HAP-1 (cell line): Measurements from ENCODE around the gene RPS6KA2.

Experiments
- DNase-seq, 2 experiments: peaks; one replicate each; pipeline ENCODE4 v3.0.0-alpha.2; 2016 to 2020; ENCODE audit warnings: low spot score in 2 of 2
- H3K27me3 ChIP-seq: fragments of 250-450 bp; sonication (Bioruptor Pico); 2 replicates; pipeline ENCODE4 v1.5.1; 2020; ENCODE audit warnings: low read depth, mild to moderate bottlenecking, moderate library complexity
- H3K36me3 ChIP-seq: fragments of 250-450 bp; sonication (Bioruptor Pico); replicated peaks from 2 replicates; pipeline ENCODE4 v1.5.1; 2020; ENCODE audit warnings: mild to moderate bottlenecking
- H3K4me1 ChIP-seq: fragments of 250-450 bp; sonication (Bioruptor Pico); 2 replicates; pipeline ENCODE4 v1.5.1; 2020; ENCODE audit warnings: mild to moderate bottlenecking
- H3K4me3 ChIP-seq: fragments of 250-450 bp; sonication (Bioruptor Pico); 2 replicates; pipeline ENCODE4 v1.5.1; 2020; ENCODE audit warnings: mild to moderate bottlenecking, moderate library complexity
- H3K9me3 ChIP-seq: fragments of 250-450 bp; sonication (Bioruptor Pico); 2 replicates; pipeline ENCODE4 v1.5.1; 2020; ENCODE audit warnings: mild to moderate bottlenecking, moderate library complexity
- in situ Hi-C: fragments of 300-500 bp; cut with MboI; formaldehyde crosslinking; loops from 3 replicates; pipeline ENCODE4 v1.14.3; 2020; ENCODE audit warnings: low sequenced_read_pairs, inconsistent platforms, mixed read lengths

The RPS6KA2 gene

DNA sequence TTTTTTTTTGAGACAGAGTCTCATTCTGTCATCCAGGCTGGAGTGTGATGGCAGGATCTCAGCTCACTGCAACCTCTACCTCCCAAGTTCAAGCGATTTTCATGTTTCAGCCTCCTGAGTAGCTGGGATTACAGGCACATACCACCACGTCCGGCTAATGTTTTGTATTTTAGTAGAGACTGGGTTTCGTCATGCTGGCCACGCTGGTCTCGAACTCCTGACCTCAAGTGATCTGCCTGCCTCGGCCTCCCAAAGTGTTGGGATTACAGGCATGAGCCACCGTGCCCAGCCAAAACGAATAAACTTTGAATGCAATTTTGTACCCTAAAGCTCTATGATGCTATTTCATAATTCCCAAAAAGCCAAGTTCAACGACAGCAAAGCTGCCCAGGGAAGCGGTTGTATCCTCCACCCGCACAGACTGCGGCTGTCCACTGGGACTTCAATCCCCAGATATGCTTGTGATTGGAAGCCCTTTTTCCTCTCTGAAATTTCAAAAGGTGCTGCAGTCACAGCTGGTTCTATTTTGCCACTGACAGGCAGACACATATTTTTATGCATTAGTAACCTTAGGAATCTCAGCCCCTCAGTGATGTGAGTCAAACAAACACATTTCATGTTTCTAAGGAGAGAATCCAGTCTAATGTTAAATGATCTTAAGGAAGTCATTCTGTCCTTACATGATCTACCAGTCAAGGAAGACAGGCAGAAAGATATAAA, 31.8 kb downstream of the RPS6KA2 start:
- in situ Hi-C loops: no loop called here
- H3K4me1 ChIP-seq: no peaks in the 10 kb centered on the region
- DNase-seq: no peak

DNA sequence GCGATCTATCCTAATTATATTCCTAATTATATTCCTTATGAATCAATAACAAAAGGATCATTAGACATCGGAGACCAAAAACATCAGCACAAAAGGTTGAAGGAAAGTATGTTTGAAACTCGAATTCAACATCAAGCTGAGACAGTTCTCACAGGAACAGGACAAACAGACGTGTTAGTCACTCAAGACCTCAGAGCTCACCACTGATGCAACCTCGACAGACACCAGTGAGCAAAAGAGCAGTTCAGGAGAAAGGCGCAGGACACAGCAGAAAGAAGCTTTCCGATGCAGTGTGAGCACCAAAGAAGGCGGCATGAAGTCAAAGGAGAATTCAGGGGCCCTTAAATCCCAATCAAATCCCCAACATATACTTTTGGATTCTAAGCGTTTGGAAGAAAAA, 34.2 kb downstream of the RPS6KA2 start:
- H3K4me3 ChIP-seq: no peak overlapping the region
- H3K27me3 ChIP-seq: no peaks in the 10 kb centered on the region
- H3K4me1 ChIP-seq: no peaks in the 10 kb centered on the region
- H3K9me3 ChIP-seq: no peaks in the 10 kb centered on the region
- in situ Hi-C loops: no loop called here
- no peaks in the 10 kb centered on the region for H3K36me3 ChIP-seq
- no peak for DNase-seq

More for the DNA sequence above, 31.8 kb downstream of the RPS6KA2 start:
- no peaks in the 10 kb centered on the region for H3K27me3 ChIP-seq
- no peaks in the 10 kb centered on the region for H3K36me3 ChIP-seq
- H3K9me3 ChIP-seq: no peaks in the 10 kb centered on the region
- H3K4me3 ChIP-seq: no peak overlapping the region

DNA sequence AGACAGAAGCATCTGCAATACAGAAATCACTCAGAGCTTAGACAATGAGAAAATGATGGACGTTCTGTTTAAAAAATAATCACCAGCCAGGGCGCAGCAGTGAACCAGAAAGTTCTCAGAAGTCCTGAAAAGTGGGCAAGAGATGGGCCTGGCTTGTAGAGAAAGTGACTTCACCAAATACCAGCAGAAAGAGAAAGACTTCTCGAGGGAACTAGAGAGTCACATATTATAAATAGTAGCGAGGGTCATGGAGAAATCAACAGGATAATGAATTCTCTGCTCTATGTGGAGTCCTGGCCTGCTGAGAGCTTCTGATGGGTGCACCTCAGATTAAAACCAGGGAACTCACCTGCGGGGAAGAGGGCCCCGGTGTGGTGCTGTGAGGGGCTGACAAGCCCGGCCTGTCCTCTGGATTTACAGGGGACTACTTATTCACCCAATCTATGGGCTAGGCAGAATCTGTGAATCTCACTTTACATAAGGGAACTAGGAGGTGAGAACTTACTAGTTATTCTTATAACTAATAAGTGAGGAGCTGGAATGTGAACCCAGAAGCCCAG, 35.0 kb downstream of the RPS6KA2 start:
- Histone ChIP-seq H3K4me1 (no peaks in the 10 kb centered on the region), H3K27me3 (no peaks in the 10 kb centered on the region), H3K9me3 (no peaks in the 10 kb centered on the region), H3K4me3 (no peak overlapping the region), H3K36me3 (no peaks in the 10 kb centered on the region)
- in situ Hi-C loops: no loop called here
- no peak for DNase-seq

DNA sequence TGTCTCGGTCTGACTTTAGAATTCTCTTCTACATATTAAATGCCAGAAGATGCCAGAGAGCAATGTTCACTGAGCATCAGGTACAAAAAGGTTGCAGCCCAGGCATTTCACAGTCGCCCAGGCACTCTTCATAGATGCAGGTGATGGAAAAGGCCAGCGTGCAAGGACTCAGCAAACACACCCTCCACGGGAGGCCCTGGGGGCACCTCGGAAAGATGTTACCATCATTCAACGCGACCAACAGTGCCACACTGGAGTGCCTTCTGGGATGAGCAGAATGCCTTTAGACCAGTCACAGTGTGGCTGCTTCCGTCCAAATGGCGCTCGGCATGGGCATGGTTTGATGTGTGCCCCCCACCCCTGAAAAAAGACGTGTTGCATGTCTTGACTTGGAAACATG, 36.0 kb downstream of the RPS6KA2 start:
- Histone ChIP-seq H3K9me3 (no peaks in the 10 kb centered on the region), H3K4me3 (no peak overlapping the region), H3K4me1 (no peaks in the 10 kb centered on the region), H3K27me3 (no peaks in the 10 kb centered on the region), H3K36me3 (no peaks in the 10 kb centered on the region)
- no peak for DNase-seq
- in situ Hi-C loops: no loop called here

DNA sequence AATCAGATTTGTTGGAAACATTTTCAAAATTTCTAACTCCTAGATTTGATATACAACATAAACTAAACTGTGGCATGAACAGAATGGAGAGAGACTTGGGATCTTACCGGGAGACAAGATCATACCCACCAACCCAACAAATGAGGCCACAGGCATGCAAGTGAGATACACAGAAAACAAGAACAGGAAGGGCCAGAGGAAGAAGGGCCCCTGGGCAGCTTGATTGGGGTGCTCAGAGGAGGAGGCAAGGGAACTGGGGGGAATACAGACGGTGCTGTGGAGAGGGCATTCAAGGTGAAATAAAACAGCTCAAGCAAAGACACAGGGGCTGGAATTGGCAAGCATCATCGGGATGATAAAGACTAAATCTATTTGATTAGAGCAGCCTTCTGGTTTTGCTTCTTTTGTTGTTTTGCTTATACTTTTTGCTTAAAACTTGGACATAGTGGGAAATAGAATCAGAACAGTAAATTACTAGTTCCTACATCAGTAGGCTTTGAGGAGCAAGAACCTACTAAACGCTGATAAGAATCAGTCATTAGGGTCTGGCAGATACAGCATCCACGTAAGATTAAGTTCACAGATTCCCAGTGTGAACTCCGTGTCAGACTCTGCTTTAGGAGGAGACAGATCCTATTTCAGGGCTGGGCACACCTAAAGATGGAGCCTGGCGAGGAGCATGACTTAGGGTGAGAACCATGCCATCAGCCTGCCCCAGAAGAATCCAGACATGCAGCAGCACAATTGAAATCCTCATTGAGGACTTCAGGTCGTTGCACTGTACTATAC, 37.1 kb downstream of the RPS6KA2 start:
- in situ Hi-C loops: no loop called here

DNA sequence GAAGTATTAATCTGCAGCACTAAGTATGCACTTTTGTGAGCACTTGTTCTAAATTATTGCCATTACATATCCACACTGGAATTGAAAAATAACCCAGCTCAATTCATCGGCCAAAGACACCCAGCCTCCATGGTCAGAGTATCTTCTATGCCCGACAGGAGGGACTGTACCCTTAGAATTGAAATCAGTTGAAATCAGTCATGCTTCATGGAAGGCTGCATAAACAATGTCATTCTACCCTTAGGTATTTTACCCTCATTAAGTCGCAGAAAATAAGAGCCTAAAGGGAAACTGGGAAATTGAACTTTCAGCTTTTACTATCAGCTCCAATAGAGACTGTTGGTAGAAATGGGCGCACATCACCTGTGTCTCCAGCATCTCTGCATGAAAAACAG, 37.7 kb downstream of the RPS6KA2 start:
- Histone ChIP-seq H3K36me3 (no peaks in the 10 kb centered on the region), H3K9me3 (no peaks in the 10 kb centered on the region), H3K27me3 (no peaks in the 10 kb centered on the region), H3K4me3 (no peak overlapping the region), H3K4me1 (no peaks in the 10 kb centered on the region)
- DNase-seq: no peak
- in situ Hi-C loops: no loop called here

More for the DNA sequence above, 37.1 kb downstream of the RPS6KA2 start:
- DNase-seq: no peak
- Histone ChIP-seq H3K4me3 (no peak overlapping the region), H3K9me3 (no peaks in the 10 kb centered on the region), H3K27me3 (no peaks in the 10 kb centered on the region), H3K36me3 (no peaks in the 10 kb centered on the region), H3K4me1 (no peaks in the 10 kb centered on the region)

DNA sequence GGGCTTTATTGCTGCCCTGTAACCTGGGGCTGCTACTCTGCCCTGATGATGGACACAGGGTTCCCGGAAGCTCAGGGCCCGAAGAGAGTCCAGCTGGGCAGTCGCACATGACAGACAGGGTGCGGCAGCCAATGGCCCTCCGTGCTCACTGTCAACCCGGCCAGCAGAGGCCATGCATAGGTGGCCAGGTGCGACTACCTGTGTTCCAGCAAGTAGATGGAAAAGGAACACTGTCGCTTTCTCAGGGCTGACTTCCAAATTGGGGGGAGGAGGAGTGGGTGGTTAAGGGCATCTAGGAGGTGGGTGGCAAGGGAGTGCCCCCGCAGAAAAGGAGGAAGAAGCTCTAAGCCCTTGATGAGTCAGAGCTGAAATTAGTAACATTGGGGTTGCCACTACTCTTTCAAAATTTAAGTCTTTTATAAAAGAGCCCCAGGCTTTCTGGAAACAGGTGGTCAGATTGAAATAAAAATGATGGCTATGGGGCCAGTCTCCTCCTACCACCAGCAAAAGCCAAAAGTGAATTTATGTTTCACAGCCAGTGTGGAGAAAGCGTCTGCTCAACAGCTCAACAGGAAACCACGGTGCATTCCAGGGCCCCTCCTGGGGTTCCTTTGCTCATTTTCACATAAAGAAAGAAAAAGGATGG, 38.2 kb downstream of the RPS6KA2 start:
- Histone ChIP-seq H3K9me3 (no peaks in the 10 kb centered on the region), H3K27me3 (no peaks in the 10 kb centered on the region), H3K36me3 (no peaks in the 10 kb centered on the region), H3K4me1 (no peaks in the 10 kb centered on the region), H3K4me3 (no peak overlapping the region)
- in situ Hi-C loops: no loop called here
- no peak for DNase-seq

DNA sequence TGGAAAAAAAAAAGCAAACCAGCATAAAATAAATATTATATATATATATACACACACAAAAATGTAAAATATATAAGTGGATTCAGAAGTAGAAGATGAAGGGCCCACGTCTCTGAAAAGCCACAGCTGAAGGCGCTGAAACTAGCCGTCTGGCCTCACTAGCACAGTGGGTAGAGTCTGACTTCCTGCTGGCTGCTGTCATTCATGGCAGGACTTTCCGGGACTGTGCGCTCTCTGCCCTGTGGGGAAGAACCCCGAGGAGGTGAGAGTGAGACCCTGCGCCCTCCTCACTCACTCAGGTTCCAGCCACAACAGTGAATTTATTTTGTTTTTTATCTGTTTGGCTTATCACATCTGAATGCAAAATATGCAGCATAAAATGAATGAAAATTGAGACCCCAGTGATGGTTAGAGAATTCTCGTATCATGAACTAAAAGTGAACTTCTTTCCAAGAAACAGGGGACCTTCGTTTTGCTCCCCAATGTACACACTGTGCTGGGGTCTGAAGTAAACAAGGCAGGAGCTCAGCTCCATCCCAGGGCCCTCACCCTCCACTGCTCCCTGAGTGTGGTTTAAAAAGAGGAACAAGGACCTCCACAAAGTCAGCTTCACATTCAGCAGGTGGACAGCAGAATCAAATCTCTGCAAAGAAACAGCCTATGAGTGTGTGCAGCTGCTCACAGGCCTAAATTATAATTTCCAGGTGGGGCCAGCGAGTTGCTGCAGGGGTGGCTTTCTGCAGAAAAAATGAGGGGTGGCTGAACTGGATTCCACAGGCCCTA, 39.2 kb downstream of the RPS6KA2 start:
- in situ Hi-C loops: no loop called here
- no peaks in the 10 kb centered on the region for H3K27me3 ChIP-seq
- H3K4me1 ChIP-seq: peaks cover 3% of the 10 kb centered on the region
- H3K36me3 ChIP-seq: no peaks in the 10 kb centered on the region
- H3K4me3 ChIP-seq: no peak overlapping the region
- no peaks in the 10 kb centered on the region for H3K9me3 ChIP-seq
- no peak for DNase-seq

DNA sequence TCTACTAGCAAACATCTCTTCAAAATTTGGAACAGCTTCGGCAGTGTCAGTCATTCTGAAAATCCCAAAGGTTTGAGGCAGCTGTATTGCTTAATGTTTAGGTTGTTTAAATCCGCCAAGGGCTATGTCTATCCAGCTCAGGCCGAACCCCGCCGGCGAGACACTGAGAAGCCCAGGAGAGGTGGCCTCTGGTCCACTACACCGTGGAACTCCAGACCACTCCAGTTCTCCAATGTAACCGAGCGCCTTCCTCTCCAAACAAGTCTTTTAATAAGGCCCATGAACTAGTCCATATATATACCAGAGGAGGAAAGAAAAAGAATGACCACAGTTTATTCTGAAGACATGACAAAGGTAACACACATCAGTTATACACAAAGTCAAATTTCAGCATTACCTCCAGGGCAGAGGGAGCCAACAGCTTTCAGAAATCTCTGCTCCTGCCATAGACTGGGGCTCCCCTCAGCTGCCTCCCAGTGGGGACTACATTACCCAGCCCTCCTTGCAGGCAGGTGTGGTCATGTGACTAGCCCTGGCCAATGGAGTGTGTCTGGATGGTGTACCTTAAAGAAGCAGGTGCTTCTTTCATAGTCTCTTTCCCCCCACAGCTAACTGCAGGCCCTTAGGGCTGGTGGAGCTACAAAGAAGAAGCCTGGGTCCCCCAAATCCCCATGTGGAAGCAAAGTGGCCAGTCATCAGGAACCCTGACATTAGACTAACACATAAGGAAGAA, 40.5 kb downstream of the RPS6KA2 start, which contains the start of gene RAMACL:
RAMACL (minus strand) TSS at position 255 of the 733 bp plus-strand sequence; CDS start at position 54, 201 bp downstream.
- peak in 1 of 2 experiments; percentile 56 for DNase-seq
- H3K9me3 ChIP-seq: no peaks in the 10 kb centered on the region
- peaks cover 7% of the 10 kb centered on the region for H3K4me1 ChIP-seq
- H3K4me3 ChIP-seq: no peak within 1 kb of the TSS
- H3K27me3 ChIP-seq: no peaks in the 10 kb centered on the region
- no peaks in the 10 kb centered on the region for H3K36me3 ChIP-seq
- in situ Hi-C loops: no loop called here

DNA sequence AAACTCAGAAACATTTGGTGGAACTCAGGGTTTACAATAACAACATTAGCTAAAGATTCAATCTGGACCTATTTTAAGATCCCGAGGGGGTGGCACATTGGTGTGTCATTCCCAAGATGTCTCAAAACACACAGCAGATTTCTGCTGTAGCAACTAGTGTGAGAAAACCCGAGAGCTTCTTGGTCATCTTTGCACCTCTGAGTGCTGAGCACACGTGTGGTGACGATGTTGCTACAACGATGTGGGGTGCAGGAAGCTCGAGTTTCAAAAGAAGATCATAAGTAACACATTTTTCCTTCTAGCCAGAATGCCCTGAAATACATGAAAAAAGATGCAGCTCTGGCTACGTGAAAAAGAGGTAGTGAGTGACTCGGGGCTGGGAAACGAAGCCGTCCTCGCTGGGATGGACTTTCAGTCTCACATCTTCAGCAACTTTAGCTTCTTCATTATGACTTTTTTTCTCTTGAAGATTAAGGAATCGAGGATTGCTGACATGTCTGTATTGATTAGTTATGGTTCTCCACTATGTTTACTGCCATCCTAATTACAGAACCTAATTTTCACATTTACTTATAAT, 42.1 kb downstream of the RPS6KA2 start:
- Histone ChIP-seq H3K36me3 (no peaks in the 10 kb centered on the region), H3K4me1 (peaks cover 7% of the 10 kb centered on the region), H3K4me3 (no peak overlapping the region), H3K9me3 (no peaks in the 10 kb centered on the region), H3K27me3 (no peaks in the 10 kb centered on the region)
- in situ Hi-C loops: no loop called here
- no peak for DNase-seq

DNA sequence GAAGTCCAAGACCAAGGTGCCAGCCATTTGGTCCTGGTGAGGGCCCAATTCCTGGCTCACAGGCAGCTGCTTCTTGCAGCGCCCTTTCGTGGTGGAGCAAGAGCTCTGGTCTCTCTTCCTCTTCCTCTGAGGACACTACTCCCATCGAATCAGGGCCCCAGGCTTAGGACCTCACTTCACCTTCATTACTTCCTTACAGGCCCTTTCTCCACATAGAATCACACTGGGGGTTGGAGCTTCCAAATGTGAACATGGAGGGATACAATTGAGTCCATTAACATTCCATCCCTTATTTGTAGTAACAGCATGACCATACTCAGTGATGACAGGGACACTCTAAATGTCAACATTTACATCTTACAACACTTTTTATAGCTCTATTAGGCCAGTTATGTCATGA, 42.9 kb downstream of the RPS6KA2 start:
- in situ Hi-C loops: no loop called here
- DNase-seq: no peak
- no peaks in the 10 kb centered on the region for H3K27me3 ChIP-seq
- peaks cover 7% of the 10 kb centered on the region for H3K4me1 ChIP-seq
- H3K4me3 ChIP-seq: no peak overlapping the region
- H3K9me3 ChIP-seq: no peaks in the 10 kb centered on the region
- no peaks in the 10 kb centered on the region for H3K36me3 ChIP-seq

DNA sequence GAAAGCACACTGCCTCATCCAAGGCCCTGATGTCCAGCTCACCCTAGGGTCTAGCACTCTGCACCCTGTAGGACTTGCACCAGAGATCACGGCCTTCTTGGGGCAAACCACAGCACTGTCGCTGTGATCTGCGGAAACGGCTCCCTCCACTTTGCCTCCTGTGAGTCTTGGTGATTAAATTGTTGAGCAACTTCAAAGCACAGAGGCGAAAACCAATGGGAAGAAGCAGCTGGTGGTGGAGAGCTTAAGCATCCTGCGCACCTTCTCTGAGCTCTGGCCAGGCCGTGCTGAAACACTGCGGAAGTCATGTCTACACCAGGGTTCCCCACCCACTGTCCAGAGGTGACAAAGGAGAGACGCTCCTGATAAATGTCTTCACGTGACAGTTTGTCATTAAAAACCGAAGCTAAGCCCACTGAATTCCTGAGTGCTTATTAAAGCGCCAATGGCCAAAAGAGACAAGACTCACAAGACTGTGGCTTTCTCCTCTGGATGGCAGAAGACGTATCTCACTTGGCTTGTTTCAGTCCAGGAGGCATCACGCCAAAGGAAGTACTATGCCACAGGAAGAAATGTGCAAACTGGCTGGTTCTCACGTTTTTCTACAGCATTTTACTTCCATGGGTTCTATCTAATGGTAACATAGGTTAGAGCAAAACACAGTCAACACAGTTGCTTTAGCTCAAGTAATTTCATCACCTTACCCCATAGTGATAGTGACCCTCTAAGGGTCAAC, 43.7 kb downstream of the RPS6KA2 start:
- no peaks in the 10 kb centered on the region for H3K36me3 ChIP-seq
- in situ Hi-C loops: no loop called here
- no peaks in the 10 kb centered on the region for H3K27me3 ChIP-seq
- peaks cover 7% of the 10 kb centered on the region for H3K4me1 ChIP-seq
- H3K4me3 ChIP-seq: no peak overlapping the region
- H3K9me3 ChIP-seq: no peaks in the 10 kb centered on the region
- DNase-seq: no peak
